IMR-90 (cell line): ENCODE data around the gene SPARC. TPM values are rescaled to one million over a fixed set of nuclear protein-coding genes. Genes with fewer than 3 reads are reported as not detected.

ENCODE experiments used
- ATAC-seq: fragments of 200-7000 bp; cut with Tn5 transposase; 2 replicates; pipeline ENCODE4 v1.9.1; 2020; ENCODE audit warnings: low read depth, mild to moderate bottlenecking, moderate library complexity
- BruUV-seq: library from RNA; stranded (reverse); fragments of 400-500 nt; replicated peaks from 2 replicates; lab custom pipeline; 2021; lab: Mats Ljungman, UMichigan
- CTCF ChIA-PET: fragments of 300-600 bp; formaldehyde crosslinking; extraction: SDS; loops from one replicate; lab custom pipeline; 2021; ENCODE audit warnings: antibody characterized with exemption; lab: Yijun Ruan, JAX
- POLR2A ChIA-PET: fragments of 300-600 bp; sonication (Branson Sonifier 250); formaldehyde crosslinking; loops from one replicate; lab custom pipeline; 2022; ENCODE audit warnings: antibody characterized with exemption; ENCODE audit not compliant: unreplicated experiment; lab: Charles Lee
- DNase-seq: peaks from one replicate; pipeline ENCODE4 v3.0.0; 2013
- H2AFZ ChIP-seq: replicated peaks from 2 replicates; pipeline ENCODE3; 2013; ENCODE audit warnings: low read length, mild to moderate bottlenecking; ENCODE audit not compliant: poor library complexity
- H2AK5ac ChIP-seq: 2 replicates; pipeline ENCODE4 v1.6.1; 2013; ENCODE audit warnings: low read depth, low read length, inconsistent platforms
- H2AK9ac ChIP-seq: replicated peaks from 2 replicates; pipeline ENCODE3; 2013; ENCODE audit warnings: mild to moderate bottlenecking, low read depth, low read length, moderate library complexity; ENCODE audit not compliant: poor library complexity
- H2BK120ac ChIP-seq: 2 replicates; pipeline ENCODE4 v1.6.1; 2013; ENCODE audit warnings: low read depth, low read length, inconsistent platforms
- H2BK15ac ChIP-seq: 3 replicates; pipeline ENCODE4 v1.6.1; 2013; ENCODE audit warnings: low read depth, low read length, inconsistent platforms
- H2BK20ac ChIP-seq: 2 replicates; pipeline ENCODE4 v1.6.1; 2013; ENCODE audit warnings: low read depth, mild to moderate bottlenecking, inconsistent platforms, low read length, moderate library complexity
- H2BK5ac ChIP-seq: 2 replicates; pipeline ENCODE4 v1.6.1; 2013; ENCODE audit warnings: mild to moderate bottlenecking, low read depth, low read length, inconsistent platforms; ENCODE audit not compliant: poor library complexity, severe bottlenecking
- H3K14ac ChIP-seq: replicated peaks from 2 replicates; pipeline ENCODE4 v1.6.1; 2013; ENCODE audit warnings: low read depth, low read length, inconsistent platforms
- H3K18ac ChIP-seq: 2 replicates; pipeline ENCODE4 v1.6.1; 2013; ENCODE audit warnings: low read depth, low read length, control low read depth
- H3K23ac ChIP-seq: 2 replicates; pipeline ENCODE4 v1.6.1; 2013; ENCODE audit warnings: low read depth, low read length, inconsistent platforms
- H3K27ac ChIP-seq: 2 replicates; pipeline ENCODE4 v1.5.1; 2013; ENCODE audit warnings: mild to moderate bottlenecking, control low read depth, low read length; ENCODE audit not compliant: insufficient read depth
- H3K27me3 ChIP-seq: 2 replicates; pipeline ENCODE4 v1.6.1; 2013; ENCODE audit warnings: low read length; ENCODE audit not compliant: control insufficient read depth, insufficient read depth
- H3K36me3 ChIP-seq: 2 replicates; pipeline ENCODE4 v1.6.1; 2013; ENCODE audit warnings: low read length, mixed read lengths; ENCODE audit not compliant: control insufficient read depth, insufficient read depth
- H3K4ac ChIP-seq: 2 replicates; pipeline ENCODE4 v1.6.1; 2013; ENCODE audit warnings: low read depth, low read length, inconsistent platforms
- H3K4me1 ChIP-seq: 2 replicates; pipeline ENCODE4 v1.6.1; 2013; ENCODE audit warnings: low read length, mixed read lengths; ENCODE audit not compliant: control insufficient read depth, insufficient read depth
- H3K4me2 ChIP-seq: 2 replicates; pipeline ENCODE4 v1.6.1; 2013; ENCODE audit warnings: low read depth, mild to moderate bottlenecking, control low read depth, low read length, moderate library complexity
- H3K4me3 ChIP-seq: 2 replicates; pipeline ENCODE4 v1.5.1; 2013; ENCODE audit warnings: low read depth, mild to moderate bottlenecking, control low read depth, low read length, moderate library complexity; ENCODE audit not compliant: insufficient read depth
- H3K56ac ChIP-seq: 2 replicates; pipeline ENCODE4 v1.6.1; 2013; ENCODE audit warnings: low read length, inconsistent platforms; ENCODE audit not compliant: insufficient read depth; ENCODE audit errors: extremely low read depth
- H3K79me1 ChIP-seq, 2 experiments: 2 replicates each; pipeline ENCODE4 v1.6.1; 2013; ENCODE audit warnings: low read length in 2 of 2, inconsistent platforms in 1 of 2, low read depth in 1 of 2
- H3K9ac ChIP-seq: 2 replicates; pipeline ENCODE4 v1.6.1; 2013; ENCODE audit warnings: low read depth, low read length, control low read depth
- H3K9me1 ChIP-seq: 2 replicates; pipeline ENCODE4 v1.6.1; 2013; ENCODE audit warnings: low read length, inconsistent platforms; ENCODE audit not compliant: insufficient read depth
- H3K9me3 ChIP-seq: 2 replicates; pipeline ENCODE4 v1.6.1; 2013; ENCODE audit warnings: low read length; ENCODE audit not compliant: control insufficient read depth, insufficient read depth
- H4K20me1 ChIP-seq: 2 replicates; pipeline ENCODE4 v1.6.1; 2013; ENCODE audit warnings: low read length, inconsistent platforms; ENCODE audit not compliant: insufficient read depth
- H4K5ac ChIP-seq: 2 replicates; pipeline ENCODE4 v1.6.1; 2013; ENCODE audit warnings: mild to moderate bottlenecking, low read depth, low read length, control low read depth
- H4K8ac ChIP-seq, 2 experiments: 2 replicates each; pipeline ENCODE4 v1.6.1; 2013; ENCODE audit warnings: low read depth in 2 of 2, low read length in 2 of 2, control low read depth in 1 of 2, inconsistent platforms in 1 of 2
- H4K91ac ChIP-seq: 2 replicates; pipeline ENCODE4 v1.6.1; 2013; ENCODE audit warnings: low read depth, low read length, inconsistent platforms; ENCODE audit not compliant: insufficient read depth
- BHLHE40 ChIP-seq: fragments of 150-350 bp; IDR thresholded peaks from 2 replicates; pipeline ENCODE4 v1.6.1; 2016; ENCODE audit warnings: mild to moderate bottlenecking, low read depth, low read length
- CEBPB ChIP-seq: IDR thresholded peaks from 2 replicates; pipeline ENCODE4 v1.6.1; 2012; ENCODE audit warnings: low read depth, low read length, improper control_type of control experiment
- FOS ChIP-seq: fragments of 150-350 bp; IDR thresholded peaks from 2 replicates; pipeline ENCODE4 v1.6.1; 2016; ENCODE audit warnings: low read depth, low read length
- MAFK ChIP-seq: IDR thresholded peaks from 2 replicates; pipeline ENCODE4 v1.6.1; 2012; ENCODE audit warnings: low read depth, low read length, improper control_type of control experiment
- MAZ ChIP-seq: IDR thresholded peaks from 2 replicates; pipeline ENCODE4 v1.6.1; 2012; ENCODE audit warnings: low read depth, mild to moderate bottlenecking, low read length, improper control_type of control experiment, moderate library complexity, borderline replicate concordance
- MXI1 ChIP-seq: IDR thresholded peaks from 2 replicates; pipeline ENCODE4 v1.6.1; 2012; ENCODE audit warnings: low read depth, mild to moderate bottlenecking, low read length, moderate library complexity, borderline replicate concordance
- NFE2L2 ChIP-seq: fragments of 150-350 bp; IDR thresholded peaks from 2 replicates; pipeline ENCODE4 v1.6.1; 2016; ENCODE audit warnings: low read depth, mild to moderate bottlenecking, low read length
- POLR2A ChIP-seq: IDR thresholded peaks from 2 replicates; pipeline ENCODE4 v1.6.1; 2012; ENCODE audit warnings: mild to moderate bottlenecking, low read depth, low read length
- RAD21 ChIP-seq: IDR thresholded peaks from 2 replicates; pipeline ENCODE4 v1.6.1; 2012; ENCODE audit warnings: low read length, improper control_type of control experiment
- RCOR1 ChIP-seq: IDR thresholded peaks from 2 replicates; pipeline ENCODE4 v1.6.1; 2012; ENCODE audit warnings: mild to moderate bottlenecking, low read length, improper control_type of control experiment; ENCODE audit not compliant: insufficient replicate concordance
- RFX5 ChIP-seq: IDR thresholded peaks from 2 replicates; pipeline ENCODE4 v1.8.0; 2012; ENCODE audit warnings: low read depth, mild to moderate bottlenecking, low read length, moderate library complexity
- WGBS, 2 experiments: methylation state at CpG; one replicate each; pipeline versions ENCODE4 v1.1.5 to v1.1.7; 2013; ENCODE audit warnings: missing lambda C conversion rate in 2 of 2; ENCODE audit not compliant: insufficient read length in 1 of 2; ENCODE audit errors: extremely low coverage in 2 of 2; 5-methylcytosine and 5-hydroxymethylcytosine counted together
- dilution Hi-C: fragments of 300-500 bp; cut with HindIII; formaldehyde crosslinking; loops from one replicate; pipeline ENCODE4 v1.14.3; 2018; ENCODE audit warnings: low sequenced_read_pairs; ENCODE audit not compliant: unreplicated experiment
- in situ Hi-C: fragments of 300-500 bp; cut with MboI; formaldehyde crosslinking; loops from 3 replicates; pipeline ENCODE4 v1.14.3; 2019; ENCODE audit warnings: low sequenced_read_pairs, inconsistent platforms, mixed read lengths
- intact Hi-C: fragments of 100-400 bp; cut with micrococcal nuclease; formaldehyde crosslinking; loops from 2 replicates; pipeline ENCODE4 v1.10.0; 2022
- polyA plus RNA-seq, 3 experiments: library from polyadenylated mRNA; depleted of rRNA; stranded (reverse); fragments of >200 nt; gene quantifications; 2 replicates each; pipeline ENCODE4 v1.2.3, GENCODE V29; 2012; ENCODE audit warnings: low replicate concordance in 1 of 3
- total RNA-seq: library from RNA; depleted of rRNA; stranded (reverse); fragments of >200 nt; gene quantifications from 2 replicates; pipeline ENCODE4 v1.2.3, GENCODE V29; 2012
- TF ChIP-seq, protein P1 (sequence below): conservative IDR thresholded peaks from 2 replicates; pipeline ENCODE4 v1.5.1; 2012; ENCODE audit warnings: mild to moderate bottlenecking, low read depth, low read length, improper control_type of control experiment

The SPARC gene
- total and polyA plus RNA-seq, 2 of the 4 experiments (the other 2 are of a cell fraction) = 1,186 to 4,692 TPM

DNA sequence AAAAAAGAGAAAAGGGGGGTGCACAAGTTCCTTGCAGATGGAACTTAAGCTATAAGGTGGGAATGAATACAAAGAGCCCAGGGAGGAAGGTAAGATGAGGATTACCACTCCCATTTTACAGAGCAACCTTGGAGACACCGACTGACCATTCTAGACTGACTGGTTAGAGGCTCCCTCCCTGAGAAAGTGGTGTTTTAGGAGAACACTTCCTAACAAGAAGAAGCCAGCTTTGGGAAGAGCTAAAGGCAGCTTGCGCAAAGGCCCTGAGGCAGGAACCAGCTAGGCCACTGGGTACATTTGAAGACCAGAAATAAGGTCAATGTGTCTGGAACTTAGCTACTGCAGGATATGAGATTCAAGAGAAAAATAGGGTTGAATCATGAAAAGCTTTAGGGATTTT is 38.6 kb downstream of the SPARC start:
- Histone ChIP-seq H3K27ac (no peak overlapping the region), H2BK120ac (no peak overlapping the region), H2BK5ac (no peak overlapping the region), H3K9ac (no peak overlapping the region), H3K27me3 (peaks cover 20% of the 10 kb centered on the region), H4K20me1 (no peaks in the 10 kb centered on the region), H3K79me1 (no peaks in the 10 kb centered on the region), H4K8ac (no peak overlapping the region), H3K9me3 (no peaks in the 10 kb centered on the region), H3K36me3 (no peaks in the 10 kb centered on the region), H4K5ac (no peak overlapping the region), H3K56ac (no peak overlapping the region), H2BK20ac (no peak overlapping the region), H3K4ac (no peak overlapping the region), H2AK5ac (no peak overlapping the region), H3K4me2 (no peak overlapping the region), H2BK15ac (no peak overlapping the region), H2AK9ac (no peak overlapping the region), H3K4me3 (no peak overlapping the region), H3K23ac (no peak overlapping the region), H3K4me1 (no peaks in the 10 kb centered on the region), H3K9me1 (no peaks in the 10 kb centered on the region), H4K91ac (no peak overlapping the region), H2AFZ (no peak overlapping the region), H3K14ac (no peak overlapping the region), H3K18ac (no peak overlapping the region)
- no peak for ATAC-seq
- no peak for TF ChIP-seq RAD21
- TF ChIP-seq MXI1 = no peak
- TF ChIP-seq FOS = no peak
- TF ChIP-seq POLR2A = no peak
- TF ChIP-seq NFE2L2 = no peak
- TF ChIP-seq BHLHE40 = no peak
- TF ChIP-seq, protein P1, sequence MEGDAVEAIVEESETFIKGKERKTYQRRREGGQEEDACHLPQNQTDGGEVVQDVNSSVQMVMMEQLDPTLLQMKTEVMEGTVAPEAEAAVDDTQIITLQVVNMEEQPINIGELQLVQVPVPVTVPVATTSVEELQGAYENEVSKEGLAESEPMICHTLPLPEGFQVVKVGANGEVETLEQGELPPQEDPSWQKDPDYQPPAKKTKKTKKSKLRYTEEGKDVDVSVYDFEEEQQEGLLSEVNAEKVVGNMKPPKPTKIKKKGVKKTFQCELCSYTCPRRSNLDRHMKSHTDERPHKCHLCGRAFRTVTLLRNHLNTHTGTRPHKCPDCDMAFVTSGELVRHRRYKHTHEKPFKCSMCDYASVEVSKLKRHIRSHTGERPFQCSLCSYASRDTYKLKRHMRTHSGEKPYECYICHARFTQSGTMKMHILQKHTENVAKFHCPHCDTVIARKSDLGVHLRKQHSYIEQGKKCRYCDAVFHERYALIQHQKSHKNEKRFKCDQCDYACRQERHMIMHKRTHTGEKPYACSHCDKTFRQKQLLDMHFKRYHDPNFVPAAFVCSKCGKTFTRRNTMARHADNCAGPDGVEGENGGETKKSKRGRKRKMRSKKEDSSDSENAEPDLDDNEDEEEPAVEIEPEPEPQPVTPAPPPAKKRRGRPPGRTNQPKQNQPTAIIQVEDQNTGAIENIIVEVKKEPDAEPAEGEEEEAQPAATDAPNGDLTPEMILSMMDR = no peak
- TF ChIP-seq MAZ = no peak
- no peak for TF ChIP-seq RFX5
- no peak for TF ChIP-seq RCOR1
- TF ChIP-seq MAFK = no peak
- no peak for TF ChIP-seq CEBPB
- dilution Hi-C loops = no loop called here
- POLR2A ChIA-PET = interaction anchor here (0.7 kb wide), 1 partner anchor 26 kb away, joined by 8 read pairs; no protein-coding TSS in a partner anchor
- intact Hi-C loops = no loop called here
- in situ Hi-C loops = no loop called here
- no TSS peak for BruUV-seq
- DNase-seq = no peak
- 100% methylated on average over 1 of the region's 2 CpGs; no CpG with 5 or more reads in 1 of the 2 experiments for WGBS, 2 experiments
- CTCF ChIA-PET = interaction anchor here (0.7 to 0.8 kb wide), 3 partner anchors 124 to 409 kb away, joined by 3 to 6 read pairs (median 3); no protein-coding TSS in a partner anchor
